GM21447 (cell line): ENCODE measurements around the gene CCDC136.

Experiments used
- ATAC-seq: cut with Tn5 transposase; IDR thresholded peaks from one replicate; pipeline ENCODE4 v1.9.1; 2021; ENCODE audit not compliant: unreplicated experiment

The CCDC136 gene

GRCh38 chr7:128777156-128778123, 14.3 kb upstream of the CCDC136 start:
- ATAC-seq, result no peak

- no peak for ATAC-seq
These were observed 12.8 kb upstream of the CCDC136 start for GRCh38 chr7:128778946-128779345.

GRCh38 chr7:128781126-128781525, 10.6 kb upstream of the CCDC136 start:
- ATAC-seq, result no peak

GRCh38 chr7:128781851-128782250, 9.9 kb upstream of the CCDC136 start:
- no peak for ATAC-seq

- no peak for ATAC-seq
These were observed 8.5 kb upstream of the CCDC136 start for GRCh38 chr7:128783143-128783861.

DNA sequence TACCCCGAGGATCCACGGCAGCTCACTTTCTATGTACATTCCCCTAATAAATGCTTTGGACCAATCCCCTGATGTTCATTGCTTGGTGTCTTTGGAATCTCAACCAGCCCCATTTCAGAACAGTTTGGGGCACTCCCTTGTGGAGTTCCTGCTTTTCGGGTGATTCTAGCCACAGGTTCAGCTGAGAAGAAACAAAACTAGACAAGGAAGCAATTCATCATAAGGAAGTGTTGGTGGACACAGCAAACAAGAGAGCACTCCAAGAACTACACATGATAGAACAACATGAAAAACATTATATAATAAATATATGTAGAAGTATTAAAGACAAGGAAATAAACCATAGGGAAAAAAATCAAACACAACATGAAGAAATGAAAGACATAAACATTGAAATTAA, 6.0 kb upstream of the CCDC136 start:
- ATAC-seq, result no peak

DNA sequence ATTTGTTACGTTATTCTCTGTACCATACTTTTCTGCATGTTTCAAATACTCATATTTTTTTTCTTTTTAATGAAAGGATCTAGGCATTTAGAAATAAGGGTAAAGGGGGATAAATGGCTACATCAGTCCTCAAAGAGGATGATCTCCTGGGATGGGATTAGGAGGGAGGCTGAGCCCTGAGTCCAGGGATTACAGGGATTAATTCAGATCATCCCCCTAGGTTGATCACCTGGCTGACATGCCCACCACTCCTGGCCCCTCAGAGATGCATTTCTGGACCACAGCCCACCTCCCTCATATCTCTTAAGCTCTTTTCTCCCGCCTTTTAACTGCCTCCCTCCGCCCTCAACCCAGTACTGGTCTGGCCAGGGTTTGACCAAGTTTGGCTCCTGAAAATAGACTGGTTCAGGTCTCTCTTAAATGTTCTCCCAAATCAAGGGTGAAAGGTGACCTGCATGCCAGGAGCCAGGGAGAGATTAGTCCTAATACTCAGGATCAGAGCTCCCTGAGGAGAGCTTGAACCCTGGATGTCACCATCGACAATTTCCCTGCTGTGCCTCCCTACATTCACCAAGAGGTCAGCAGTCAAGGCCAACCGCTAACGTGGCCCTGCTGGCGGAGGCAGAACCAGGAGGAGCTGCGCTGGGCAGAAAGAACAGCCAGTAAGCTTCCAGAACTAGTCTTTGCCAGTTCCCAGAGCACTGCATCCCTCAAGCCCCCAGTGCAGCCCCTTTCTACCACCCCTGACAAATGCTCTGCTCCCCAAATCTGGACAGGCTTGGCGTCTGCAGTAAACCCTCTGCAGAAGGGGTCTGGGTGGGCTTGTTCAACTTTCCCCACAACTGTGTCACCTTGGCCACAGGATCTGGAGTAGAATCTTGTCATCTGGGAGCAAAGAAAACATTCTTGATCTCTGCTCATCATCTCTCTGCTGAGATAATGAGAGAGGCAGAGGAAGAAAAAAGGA, 3.0 kb upstream of the CCDC136 start:
- ATAC-seq, result no peak

GRCh38 chr7:128790315-128791041, 1.3 kb upstream of the CCDC136 start:
- no peak for ATAC-seq

- ATAC-seq, result no peak
These were observed 182 bp downstream of the CCDC136 start for GRCh38 chr7:128791972-128792327.

GRCh38 chr7:128792471-128793180, 858 bp downstream of the CCDC136 start:
- ATAC-seq, result no peak

GRCh38 chr7:128793181-128793547, 1.4 kb downstream of the CCDC136 start:
- ATAC-seq, result no peak

DNA sequence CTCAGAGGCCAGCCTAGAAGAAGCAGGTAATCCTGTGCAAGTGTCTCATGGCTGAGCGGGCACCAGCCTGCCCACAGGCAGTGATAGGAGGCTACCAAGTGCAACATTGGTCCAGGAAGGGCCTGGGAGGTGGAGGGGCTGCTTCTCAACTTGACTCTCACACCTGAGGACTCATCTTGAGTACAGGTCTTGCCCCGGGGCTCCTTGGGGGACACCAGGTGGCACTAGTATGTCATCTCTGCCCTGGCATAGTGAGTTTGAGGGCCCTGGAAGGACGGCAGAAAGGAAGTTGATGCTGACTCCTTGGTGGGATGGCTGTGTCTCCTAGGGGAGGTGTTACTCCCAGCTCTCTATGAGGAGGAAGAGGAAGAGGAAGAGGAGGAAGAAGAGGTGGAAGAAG, 2.3 kb downstream of the CCDC136 start:
- ATAC-seq, result no peak

DNA sequence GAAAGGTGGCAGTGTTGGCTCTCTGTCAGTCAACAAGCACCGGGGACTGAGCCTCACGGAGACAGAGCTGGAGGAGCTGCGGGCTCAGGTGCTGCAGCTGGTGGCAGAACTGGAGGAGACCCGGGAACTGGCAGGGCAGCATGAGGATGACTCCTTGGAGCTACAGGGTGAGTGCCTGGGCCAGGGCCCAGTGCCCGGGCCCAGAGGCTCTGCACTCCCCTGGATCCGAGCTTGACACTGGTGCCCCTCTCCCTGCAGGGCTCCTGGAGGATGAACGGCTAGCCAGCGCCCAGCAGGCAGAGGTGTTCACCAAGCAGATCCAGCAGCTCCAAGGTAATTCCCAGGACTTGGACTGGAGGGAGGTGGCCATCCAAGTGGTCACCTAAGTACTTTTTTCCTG, 2.7 kb downstream of the CCDC136 start:
- no peak for ATAC-seq

DNA sequence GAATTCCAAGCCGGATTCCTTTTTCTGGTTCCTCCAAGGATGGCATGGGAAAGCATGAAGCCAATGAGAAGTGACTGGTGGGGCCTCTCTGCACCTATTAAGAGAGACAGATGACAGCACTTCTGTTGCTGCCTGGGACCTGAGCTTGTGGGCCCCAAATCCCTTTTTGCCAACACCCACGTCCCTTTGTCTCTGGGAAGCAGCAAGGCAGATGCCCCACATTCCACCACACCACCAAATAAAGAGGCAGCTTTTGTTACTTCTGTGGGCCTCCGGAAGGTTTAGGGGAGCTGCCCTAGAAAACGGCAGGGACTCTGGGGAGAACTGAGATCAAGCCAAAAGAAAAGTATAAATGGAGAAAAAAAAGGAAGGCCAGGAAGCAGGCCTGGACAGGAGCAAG, 3.4 kb downstream of the CCDC136 start:
- ATAC-seq, result no peak

DNA sequence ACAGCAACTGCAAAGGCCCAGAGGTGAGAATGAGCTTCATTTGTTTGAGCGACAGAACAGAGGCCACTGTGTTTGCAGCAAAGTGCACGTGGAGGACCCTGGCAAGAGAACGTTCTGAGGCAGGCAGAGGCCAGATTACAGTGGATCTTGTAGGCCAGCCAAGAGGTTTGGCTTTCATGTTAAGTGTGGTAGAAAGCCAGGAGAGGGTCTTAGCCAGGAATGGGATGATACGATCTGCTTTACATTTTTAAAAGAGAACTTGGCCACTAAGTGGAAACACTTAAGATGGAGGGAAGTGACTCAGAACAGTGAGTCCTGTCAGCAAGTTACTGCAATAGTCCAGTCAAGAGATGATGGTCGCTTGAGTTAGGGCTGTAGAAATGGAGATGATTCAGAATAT, 4.6 kb downstream of the CCDC136 start:
- ATAC-seq, result no peak

DNA sequence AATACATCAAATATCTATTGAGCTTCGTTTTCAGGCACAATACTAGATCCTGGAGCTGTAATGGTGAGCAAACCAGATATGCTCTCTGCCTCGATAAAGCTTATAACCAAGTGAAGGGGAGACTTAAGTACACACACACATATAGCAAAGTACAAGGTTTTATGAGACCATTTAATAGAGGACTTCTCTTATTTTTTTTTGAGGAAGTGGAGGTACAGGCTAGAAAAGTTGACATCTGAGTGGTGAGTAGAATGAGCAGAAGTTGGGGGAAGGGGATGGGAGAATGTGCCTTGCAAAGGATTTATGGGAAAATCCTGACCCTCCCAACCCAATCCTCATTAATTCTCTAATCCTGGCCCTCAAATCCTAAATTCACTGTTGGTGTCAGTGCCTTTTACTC, 7.7 kb downstream of the CCDC136 start:
- no peak for ATAC-seq

DNA sequence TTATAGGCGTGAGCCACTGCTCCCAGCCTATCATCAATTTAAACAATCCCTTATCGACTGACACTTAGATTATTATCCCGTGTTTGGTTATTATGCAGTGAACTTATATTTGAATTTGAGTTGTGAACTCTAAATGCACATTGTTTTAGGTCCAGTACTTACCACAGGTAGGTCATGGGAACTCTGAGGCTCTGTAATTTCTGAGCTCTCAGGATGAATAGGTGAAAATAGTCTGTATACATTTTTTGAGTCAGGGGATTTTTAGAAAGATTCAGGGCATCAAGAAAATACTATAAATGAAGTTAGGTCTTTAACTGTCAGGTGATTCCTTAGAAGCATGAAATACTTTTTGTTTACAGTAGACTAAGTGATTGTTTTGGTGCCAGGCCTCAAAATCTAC, 8.8 kb downstream of the CCDC136 start:
- no peak for ATAC-seq

DNA sequence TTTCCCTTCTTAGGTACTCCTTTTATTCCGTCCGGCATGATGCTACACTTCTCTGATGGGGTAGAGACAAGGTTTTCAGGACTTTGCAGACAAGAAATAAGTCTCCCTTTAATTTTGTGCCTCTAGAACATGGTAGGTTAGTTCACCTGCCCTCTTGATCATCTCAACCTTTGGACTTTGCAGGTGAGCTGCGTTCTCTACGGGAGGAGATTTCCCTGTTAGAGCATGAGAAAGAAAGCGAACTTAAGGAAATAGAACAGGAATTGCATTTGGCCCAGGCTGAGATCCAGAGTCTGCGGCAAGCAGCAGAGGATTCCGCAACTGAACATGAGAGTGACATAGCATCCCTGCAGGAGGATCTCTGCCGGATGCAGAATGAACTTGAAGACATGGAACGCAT, 9.2 kb downstream of the CCDC136 start:
- ATAC-seq, result no peak

- ATAC-seq, result no peak
These were observed 10.1 kb downstream of the CCDC136 start for GRCh38 chr7:128801667-128802418.
